ENCODE data around the gene ABCG1.

ABCG1 gene

GRCh38 chr21:42296501-42296900 lies 77.6 kb downstream of the ABCG1 start:
- no peak for DNase-seq (ENCODE audit: low spot score)
- no peak for TF ChIP-seq CTCF (IDR thresholded peaks at IDR 0.05; ENCODE audit: extremely low read depth, insufficient read depth, missing control alignments)
- in situ Hi-C loops (cut with MboI; ENCODE audit: low pct_unique_long_range_greater_than_20kb, low sequenced_read_pairs, unreplicated experiment): no loop called here

- DNase-seq (ENCODE audit: low spot score): no peak
- in situ Hi-C loops (cut with MboI; ENCODE audit: low pct_unique_long_range_greater_than_20kb, low sequenced_read_pairs, unreplicated experiment): no loop called here
- TF ChIP-seq CTCF (IDR thresholded peaks at IDR 0.05; ENCODE audit: extremely low read depth, insufficient read depth, missing control alignments): no peak
Measured at GRCh38 chr21:42297377-42297776, 78.4 kb downstream of the ABCG1 start.

GRCh38 chr21:42298237-42298636 lies 79.3 kb downstream of the ABCG1 start:
- no peak for DNase-seq (ENCODE audit: low spot score)
- no peak for TF ChIP-seq CTCF (IDR thresholded peaks at IDR 0.05; ENCODE audit: extremely low read depth, insufficient read depth, missing control alignments)
- in situ Hi-C loops (cut with MboI; ENCODE audit: low pct_unique_long_range_greater_than_20kb, low sequenced_read_pairs, unreplicated experiment): no loop called here

GRCh38 chr21:42298657-42299056 lies 79.7 kb downstream of the ABCG1 start:
- no peak for TF ChIP-seq CTCF (IDR thresholded peaks at IDR 0.05; ENCODE audit: extremely low read depth, insufficient read depth, missing control alignments)
- in situ Hi-C loops (cut with MboI; ENCODE audit: low pct_unique_long_range_greater_than_20kb, low sequenced_read_pairs, unreplicated experiment): no loop called here
- DNase-seq (ENCODE audit: low spot score): no peak

- no peak for TF ChIP-seq CTCF (IDR thresholded peaks at IDR 0.05; ENCODE audit: extremely low read depth, insufficient read depth, missing control alignments)
- in situ Hi-C loops (cut with MboI; ENCODE audit: low pct_unique_long_range_greater_than_20kb, low sequenced_read_pairs, unreplicated experiment): no loop called here
- DNase-seq (ENCODE audit: low spot score): no peak
Measured at GRCh38 chr21:42299324-42300044, 80.5 kb downstream of the ABCG1 start.

- TF ChIP-seq CTCF (IDR thresholded peaks at IDR 0.05; ENCODE audit: extremely low read depth, insufficient read depth, missing control alignments): no peak
- in situ Hi-C loops (cut with MboI; ENCODE audit: low pct_unique_long_range_greater_than_20kb, low sequenced_read_pairs, unreplicated experiment): no loop called here
- DNase-seq (ENCODE audit: low spot score): no peak
Measured at GRCh38 chr21:42300045-42300583, 81.2 kb downstream of the ABCG1 start.
